GM12891 (cell line): ENCODE measurements around the gene SULT6B1.

ENCODE experiments used
- PAX5 ChIP-seq: IDR thresholded peaks from 2 replicates; pipeline ENCODE4 v1.6.1; 2011; ENCODE audit warnings: low read length, moderate library complexity, mild to moderate bottlenecking; ENCODE audit not compliant: insufficient read depth, severe bottlenecking
- POLR2A ChIP-seq: IDR thresholded peaks from 2 replicates; pipeline ENCODE4 v1.6.1; 2011; ENCODE audit warnings: low read depth, low read length, control low read depth
- POLR2AphosphoS5 ChIP-seq: IDR thresholded peaks from 2 replicates; pipeline ENCODE4 v1.6.1; 2011; ENCODE audit warnings: low read depth, low read length, control low read depth
- SPI1 ChIP-seq: IDR thresholded peaks from 2 replicates; pipeline ENCODE4 v1.6.1; 2011; ENCODE audit warnings: low read depth, low read length, control low read depth
- TAF1 ChIP-seq: IDR thresholded peaks from 2 replicates; pipeline ENCODE4 v1.6.1; 2011; ENCODE audit warnings: low read depth, low read length, control low read depth

DNA sequence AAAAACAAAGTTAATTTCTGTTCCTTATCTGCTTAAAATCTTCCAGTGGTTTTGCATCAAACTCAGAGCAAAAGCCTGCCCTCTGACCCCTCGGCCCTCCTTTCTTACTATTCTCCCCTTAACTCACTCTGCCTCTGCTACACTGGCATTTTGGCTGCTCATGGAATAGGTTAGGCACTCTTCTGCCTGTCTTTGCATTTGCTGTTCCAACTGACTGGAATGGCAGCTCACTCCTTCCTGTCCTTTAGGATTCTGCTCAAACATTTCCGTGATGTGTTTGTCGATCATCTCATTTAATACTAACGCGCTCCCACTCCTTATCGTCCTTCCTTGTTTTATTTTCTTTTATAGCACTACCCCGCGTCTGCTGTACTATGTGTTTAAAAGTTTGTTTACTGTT, 42.1 kb upstream of the SULT6B1 start:
- TF ChIP-seq PAX5: no peak
- no peak for TF ChIP-seq POLR2A
- TF ChIP-seq POLR2AphosphoS5: no peak
- TF ChIP-seq TAF1: no peak
- TF ChIP-seq SPI1: no peak
